Measurements from ENCODE around the gene ELOA. TPM values are rescaled to one million over a fixed set of nuclear protein-coding genes. Genes with fewer than 3 reads are reported as not detected.
"Not testable (repeated sequence)": the region's sequence is repeated elsewhere in the genome, so short reads cannot be mapped to it uniquely, and the experiment has no call there.

The ELOA gene
- total RNA-seq, 2 experiments from 2014 or later = 27.0 to 27.7 TPM

GRCh38 chr1:23719162-23719820 lies 24.0 kb upstream of the ELOA start:
- no peak for ATAC-seq (ENCODE audit: low read depth)

GRCh38 chr1:23720256-23720995 lies 22.8 kb upstream of the ELOA start:
- Mint-ChIP-seq H3K4me3 (no peak overlapping the region), H3K36me3 (peaks cover 1% of the 10 kb centered on the region), H3K9me3 (no peaks in the 10 kb centered on the region), H3K27me3 (no peaks in the 10 kb centered on the region), H3K4me1 (peaks cover 9% of the 10 kb centered on the region), H3K27ac (no peak overlapping the region)
- POLR2A ChIA-PET = no interaction called here
- ATAC-seq (ENCODE audit: low read depth) = no peak
- DNase-seq = no peak

More at GRCh38 chr1:23719162-23719820, 24.0 kb upstream of the ELOA start:
- Mint-ChIP-seq H3K4me1 (peaks cover 9% of the 10 kb centered on the region), H3K36me3 (peaks cover 1% of the 10 kb centered on the region), H3K27me3 (no peaks in the 10 kb centered on the region), H3K27ac (no peak overlapping the region), H3K9me3 (no peaks in the 10 kb centered on the region), H3K4me3 (no peak overlapping the region)
- no peak for DNase-seq
- POLR2A ChIA-PET = no interaction called here

GRCh38 chr1:23722652-23723051 lies 20.6 kb upstream of the ELOA start:
- no peak for ATAC-seq (ENCODE audit: low read depth)
- peaks cover 1% of the 10 kb centered on the region for H3K36me3 Mint-ChIP-seq

GRCh38 chr1:23726686-23727085 lies 16.6 kb upstream of the ELOA start:
- peaks cover 1% of the 10 kb centered on the region for H3K36me3 Mint-ChIP-seq
- peaks cover 2% of the 10 kb centered on the region for H3K4me1 Mint-ChIP-seq
- H3K9me3 Mint-ChIP-seq = no peaks in the 10 kb centered on the region
- no peak overlapping the region for H3K4me3 Mint-ChIP-seq
- H3K27me3 Mint-ChIP-seq = no peaks in the 10 kb centered on the region
- POLR2A ChIA-PET = interaction anchor here (0.7 kb wide), 1 partner anchor 45 kb away, joined by 4 read pairs; no protein-coding TSS in a partner anchor
- ATAC-seq (ENCODE audit: low read depth) (no peak), DNase-seq (no peak)
- H3K27ac Mint-ChIP-seq = no peak overlapping the region

More at GRCh38 chr1:23722652-23723051, 20.6 kb upstream of the ELOA start:
- POLR2A ChIA-PET = interaction anchor here (1.4 to 1.6 kb wide), 2 partner anchors 20 to 31 kb away, joined by 4 read pairs; partner anchors contain the start of genes ELOA and RPL11
- DNase-seq = no peak
- H3K9me3 Mint-ChIP-seq = no peaks in the 10 kb centered on the region
- H3K4me3 Mint-ChIP-seq = no peak overlapping the region
- H3K27ac Mint-ChIP-seq = no peak overlapping the region
- H3K27me3 Mint-ChIP-seq = no peaks in the 10 kb centered on the region
- peaks cover 7% of the 10 kb centered on the region for H3K4me1 Mint-ChIP-seq

- ATAC-seq (ENCODE audit: low read depth) = no peak
- Mint-ChIP-seq H3K4me3 (no peak overlapping the region), H3K27me3 (no peaks in the 10 kb centered on the region), H3K27ac (no peak overlapping the region), H3K4me1 (peaks cover 5% of the 10 kb centered on the region), H3K9me3 (no peaks in the 10 kb centered on the region), H3K36me3 (peaks cover 3% of the 10 kb centered on the region)
- POLR2A ChIA-PET = interaction anchor here (0.6 kb wide), 1 partner anchor 10 kb away, joined by 3 read pairs; no protein-coding TSS in a partner anchor
- DNase-seq = no peak
Observed at GRCh38 chr1:23727362-23727811, 15.9 kb upstream of the ELOA start.

GRCh38 chr1:23732363-23733224 lies 10.7 kb upstream of the ELOA start:
- no peak overlapping the region for H3K27ac Mint-ChIP-seq
- H3K36me3 Mint-ChIP-seq = peaks cover 5% of the 10 kb centered on the region
- H3K4me3 Mint-ChIP-seq = no peak overlapping the region
- no peak for DNase-seq
- POLR2A ChIA-PET = no interaction called here
- no peaks in the 10 kb centered on the region for H3K27me3 Mint-ChIP-seq
- peaks cover 9% of the 10 kb centered on the region for H3K4me1 Mint-ChIP-seq
- ATAC-seq (ENCODE audit: low read depth) = no peak
- H3K9me3 Mint-ChIP-seq = no peaks in the 10 kb centered on the region

GRCh38 chr1:23733281-23733680 lies 10.0 kb upstream of the ELOA start:
- H3K27ac Mint-ChIP-seq; H3K36me3 Mint-ChIP-seq; POLR2A ChIA-PET; H3K4me1 Mint-ChIP-seq; H3K27me3 Mint-ChIP-seq; ATAC-seq (ENCODE audit: low read depth); H3K4me3 Mint-ChIP-seq; DNase-seq; H3K9me3 Mint-ChIP-seq: not testable (repeated sequence)

- ATAC-seq (ENCODE audit: low read depth) (no peak), DNase-seq (no peak)
- H3K4me3 Mint-ChIP-seq = no peak overlapping the region
- H3K36me3 Mint-ChIP-seq = peaks cover 4% of the 10 kb centered on the region
- no peaks in the 10 kb centered on the region for H3K9me3 Mint-ChIP-seq
- H3K27me3 Mint-ChIP-seq = peaks cover 3% of the 10 kb centered on the region
- no peak overlapping the region for H3K27ac Mint-ChIP-seq
- POLR2A ChIA-PET = no interaction called here
- H3K4me1 Mint-ChIP-seq = peaks cover 6% of the 10 kb centered on the region
Observed at GRCh38 chr1:23736437-23737134, 6.7 kb upstream of the ELOA start.

GRCh38 chr1:23741609-23742008 lies 1.7 kb upstream of the ELOA start:
- peaks cover 29% of the 10 kb centered on the region for H3K4me1 Mint-ChIP-seq
- peak overlapping the region; percentile 89 for H3K4me3 Mint-ChIP-seq
- peaks cover 3% of the 10 kb centered on the region for H3K27me3 Mint-ChIP-seq
- ATAC-seq (ENCODE audit: low read depth) = no peak
- peak overlapping the region; percentile 93 for H3K27ac Mint-ChIP-seq
- H3K36me3 Mint-ChIP-seq = no peaks in the 10 kb centered on the region
- POLR2A ChIA-PET = no interaction called here
- no peak for DNase-seq
- no peaks in the 10 kb centered on the region for H3K9me3 Mint-ChIP-seq

- Mint-ChIP-seq H3K27me3 (peaks cover 3% of the 10 kb centered on the region), H3K9me3 (no peaks in the 10 kb centered on the region), H3K4me1 (peaks cover 38% of the 10 kb centered on the region), H3K4me3 (peak overlapping the region; percentile 89), H3K27ac (peak overlapping the region; percentile 93), H3K36me3 (peaks cover 3% of the 10 kb centered on the region)
- DNase-seq (no peak), ATAC-seq (ENCODE audit: low read depth) (peak; percentile 23)
- POLR2A ChIA-PET = interaction anchor here (0.7 to 3.5 kb wide), 13 partner anchors 8 to 238 kb away, joined by 3 to 27 read pairs (median 4); partner anchors contain the start of genes PITHD1, PNRC2, RPL11 and SRSF10
Observed at GRCh38 chr1:23742670-23743286, 493 bp upstream of the ELOA start.

GRCh38 chr1:23745515-23745914 lies 2.2 kb downstream of the ELOA start:
- Mint-ChIP-seq H3K4me3 (peak overlapping the region; percentile 92), H3K27me3 (no peaks in the 10 kb centered on the region), H3K36me3 (peaks cover 6% of the 10 kb centered on the region), H3K9me3 (no peaks in the 10 kb centered on the region), H3K4me1 (peaks cover 47% of the 10 kb centered on the region), H3K27ac (no peak overlapping the region)
- DNase-seq (no peak), ATAC-seq (ENCODE audit: low read depth) (no peak)
- POLR2A ChIA-PET = interaction anchor here (0.6 to 3.5 kb wide), 3 partner anchors 54 to 205 kb away, joined by 4 to 27 read pairs (median 6); partner anchors contain the start of gene RPL11

GRCh38 chr1:23748016-23748415 lies 4.7 kb downstream of the ELOA start:
- POLR2A ChIA-PET = no interaction called here
- Mint-ChIP-seq H3K4me3 (no peak overlapping the region), H3K36me3 (peaks cover 16% of the 10 kb centered on the region), H3K4me1 (peaks cover 37% of the 10 kb centered on the region), H3K27me3 (no peaks in the 10 kb centered on the region), H3K9me3 (no peaks in the 10 kb centered on the region), H3K27ac (no peak overlapping the region)
- DNase-seq (no peak), ATAC-seq (ENCODE audit: low read depth) (no peak)
